Neural cell (in vitro differentiated cells): ENCODE results near the gene CCKAR. TPM values are rescaled to one million over a fixed set of nuclear protein-coding genes. Genes with fewer than 3 reads are reported as not detected.

Source experiments
- H2AFZ ChIP-seq: fragments of 200-600, 300-800 bp; sonication (generic), shearing (Covaris generic); 2 replicates; pipeline ENCODE4 v1.6.0; 2014; ENCODE audit warnings: low read depth, mild to moderate bottlenecking, antibody characterized with exemption, low read length, moderate library complexity
- H3F3A ChIP-seq: fragments of 200-600 bp; shearing (Covaris generic); 2 replicates; pipeline ENCODE4 v1.6.1; 2016; ENCODE audit warnings: mild to moderate bottlenecking, moderate library complexity, mixed read lengths, antibody characterized with exemption, low read length; ENCODE audit not compliant: insufficient read depth, poor library complexity, severe bottlenecking
- H3K27ac ChIP-seq: fragments of 200-600, 300-800 bp; sonication (generic), shearing (Covaris generic); 2 replicates; pipeline ENCODE4 v1.5.1; 2014; ENCODE audit warnings: mild to moderate bottlenecking, low read length, moderate library complexity
- H3K27me3 ChIP-seq: fragments of 300-800, 200-600 bp; sonication (generic), shearing (Covaris generic); 2 replicates; pipeline ENCODE4 v1.6.0; 2014; ENCODE audit warnings: mild to moderate bottlenecking, low read depth, low read length, moderate library complexity; ENCODE audit not compliant: insufficient read depth
- H3K36me3 ChIP-seq: fragments of 300-800, 200-600 bp; sonication (generic), shearing (Covaris generic); 2 replicates; pipeline ENCODE4 v1.5.1; 2014; ENCODE audit warnings: mild to moderate bottlenecking, antibody characterized with exemption, low read length, moderate library complexity; ENCODE audit not compliant: insufficient read depth
- H3K4me2 ChIP-seq: fragments of 300-800, 200-600 bp; sonication (generic), shearing (Covaris generic); 2 replicates; pipeline ENCODE4 v1.6.0; 2014; ENCODE audit warnings: mild to moderate bottlenecking, low read length
- H3K4me3 ChIP-seq: fragments of 300-800, 200-600 bp; sonication (generic), shearing (Covaris generic); 2 replicates; pipeline ENCODE4 v1.5.1; 2014; ENCODE audit warnings: mild to moderate bottlenecking, low read length, moderate library complexity
- H3K79me2 ChIP-seq: fragments of 200-600 bp; shearing (Covaris generic); replicated peaks from 2 replicates; pipeline ENCODE4 v1.6.0; 2014; ENCODE audit warnings: mild to moderate bottlenecking, low read length, moderate library complexity; ENCODE audit not compliant: insufficient read depth
- H3K9ac ChIP-seq: fragments of 300-800, 200-600 bp; sonication (generic), shearing (Covaris generic); 2 replicates; pipeline ENCODE4 v1.6.1; 2016; ENCODE audit warnings: mild to moderate bottlenecking, low read length, mixed read lengths
- H3K9me2 ChIP-seq: fragments of 200-600 bp; shearing (Covaris generic); 2 replicates; pipeline ENCODE4 v1.6.1; 2016; ENCODE audit warnings: mild to moderate bottlenecking, low read length, mixed read lengths; ENCODE audit not compliant: insufficient read depth
- H3K9me3 ChIP-seq: fragments of 200-600, 300-800 bp; sonication (generic), shearing (Covaris generic); 2 replicates; pipeline ENCODE4 v1.6.1; 2016; ENCODE audit warnings: mild to moderate bottlenecking, mixed run types, low read length, moderate library complexity, mixed read lengths
- H4K20me1 ChIP-seq: fragments of 200-600 bp; shearing (Covaris generic); 2 replicates; pipeline ENCODE4 v1.6.1; 2016; ENCODE audit warnings: mild to moderate bottlenecking, mixed run types; ENCODE audit not compliant: insufficient read depth
- EP300 ChIP-seq: fragments of 450-650 bp; conservative IDR thresholded peaks from 2 replicates; pipeline ENCODE4 v1.6.1; 2014; ENCODE audit warnings: antibody characterized with exemption, mild to moderate bottlenecking, moderate library complexity; ENCODE audit not compliant: poor library complexity, severe bottlenecking
- EZH2 ChIP-seq: fragments of 200-600, 300-800 bp; shearing (Covaris generic), sonication (generic); IDR thresholded peaks from 2 replicates; pipeline ENCODE4 v1.6.1; 2014; ENCODE audit warnings: antibody characterized with exemption, low read length, borderline replicate concordance, mild to moderate bottlenecking; ENCODE audit not compliant: insufficient read depth, poor library complexity, severe bottlenecking
- MXI1 ChIP-seq: fragments of 450-650 bp; conservative IDR thresholded peaks from 2 replicates; pipeline ENCODE4 v1.6.1; 2014; ENCODE audit warnings: antibody characterized with exemption, mild to moderate bottlenecking; ENCODE audit not compliant: poor library complexity, severe bottlenecking
- POLR2AphosphoS5 ChIP-seq: IDR thresholded peaks from 2 replicates; pipeline ENCODE4 v1.6.1; 2012
- RAD21 ChIP-seq: fragments of 450-650 bp; conservative IDR thresholded peaks from 2 replicates; pipeline ENCODE4 v1.6.1; 2014; ENCODE audit warnings: antibody characterized with exemption, mild to moderate bottlenecking, moderate library complexity
- SMC3 ChIP-seq: fragments of 450-650 bp; conservative IDR thresholded peaks from 2 replicates; pipeline ENCODE4 v1.6.1; 2014; ENCODE audit warnings: antibody characterized with exemption, mild to moderate bottlenecking, moderate library complexity; ENCODE audit not compliant: poor library complexity
- TAF1 ChIP-seq: IDR thresholded peaks from 2 replicates; pipeline ENCODE4 v1.6.1; 2012; ENCODE audit warnings: low read depth
- polyA plus RNA-seq: library from polyadenylated mRNA; depleted of rRNA; stranded (reverse); fragments of >200 nt; gene quantifications from 2 replicates; pipeline ENCODE4 v1.2.3, GENCODE V29; 2014
- TF ChIP-seq, protein P1 (sequence below): fragments of 450-650 bp; IDR thresholded peaks from 2 replicates; pipeline ENCODE4 v1.5.1; 2014; ENCODE audit warnings: antibody characterized with exemption, mild to moderate bottlenecking, moderate library complexity; ENCODE audit not compliant: poor library complexity, severe bottlenecking
- TF ChIP-seq, protein P2 (sequence below): IDR thresholded peaks from 2 replicates; pipeline ENCODE4 v1.6.1; 2012; ENCODE audit warnings: borderline replicate concordance

CCKAR gene
- polyA plus RNA-seq, 1 donor from 2014 or later: not detected

DNA sequence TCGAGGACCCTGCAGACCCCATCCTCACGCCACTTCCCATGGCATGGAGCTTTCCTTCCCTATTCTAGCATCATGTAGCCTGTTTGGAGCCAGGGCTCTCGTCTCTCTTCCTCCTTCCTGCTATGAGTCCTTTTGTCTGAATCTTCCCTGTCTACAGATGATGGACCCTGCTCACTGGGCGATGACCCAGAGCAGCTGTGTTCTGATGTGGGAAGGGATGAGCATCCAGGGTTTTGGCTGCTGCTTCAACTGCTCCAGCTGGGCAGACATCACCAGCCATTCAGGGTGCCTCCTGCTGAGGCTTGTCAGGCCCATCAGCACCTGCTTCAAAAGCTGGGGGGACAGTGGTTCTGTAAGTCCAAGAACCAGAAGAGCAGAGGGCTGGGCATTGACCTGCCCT is 3.2 kb upstream of the CCKAR start:
- H3K27ac ChIP-seq: no peak overlapping the region
- no peak overlapping the region for H3K4me2 ChIP-seq

DNA sequence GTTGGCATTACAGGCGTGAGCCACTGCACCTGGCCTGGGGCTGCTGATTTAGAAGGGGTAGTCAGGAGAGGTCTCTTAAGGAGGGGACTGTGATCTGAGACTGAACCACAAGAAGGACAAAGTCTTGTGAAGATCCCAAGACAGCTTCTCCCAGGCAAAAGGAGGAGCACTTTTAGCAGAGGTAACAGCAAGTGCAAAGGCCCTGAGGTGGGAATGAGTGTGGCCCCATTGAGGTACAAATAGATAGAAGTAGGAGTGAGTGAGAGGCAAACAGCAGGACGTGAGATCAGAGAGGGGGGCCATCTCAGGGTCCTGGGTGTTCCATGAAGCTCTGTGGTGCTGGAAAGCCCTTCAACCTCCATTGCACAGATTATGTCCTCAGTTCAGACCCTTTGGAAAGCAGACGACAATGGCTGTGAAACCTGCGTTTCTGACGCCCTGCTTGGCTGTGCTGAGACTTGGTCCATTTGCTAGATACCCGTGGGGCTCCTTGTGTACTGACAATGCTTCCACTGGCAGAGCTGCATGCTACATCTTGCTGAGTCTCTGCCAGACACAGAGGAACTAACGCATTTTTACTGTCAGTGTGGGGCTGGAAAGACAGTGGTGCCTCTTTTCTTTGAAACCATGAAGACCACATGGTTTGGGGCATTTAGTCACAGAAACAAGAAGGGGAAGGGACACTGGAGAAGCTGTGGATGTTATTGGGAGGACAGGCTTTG is 1.3 kb upstream of the CCKAR start:
- Histone ChIP-seq H3K27ac (no peak overlapping the region), H3K36me3 (no peaks in the 10 kb centered on the region), H3K79me2 (no peaks in the 10 kb centered on the region), H3K4me2 (no peak overlapping the region), H3F3A (no peaks in the 10 kb centered on the region), H4K20me1 (no peaks in the 10 kb centered on the region), H2AFZ (no peak overlapping the region), H3K4me3 (no peak overlapping the region), H3K9me3 (no peaks in the 10 kb centered on the region), H3K27me3 (no peaks in the 10 kb centered on the region), H3K9me2 (no peaks in the 10 kb centered on the region), H3K9ac (no peak overlapping the region)
- TF ChIP-seq EZH2: no peak
- TF ChIP-seq, protein P1, sequence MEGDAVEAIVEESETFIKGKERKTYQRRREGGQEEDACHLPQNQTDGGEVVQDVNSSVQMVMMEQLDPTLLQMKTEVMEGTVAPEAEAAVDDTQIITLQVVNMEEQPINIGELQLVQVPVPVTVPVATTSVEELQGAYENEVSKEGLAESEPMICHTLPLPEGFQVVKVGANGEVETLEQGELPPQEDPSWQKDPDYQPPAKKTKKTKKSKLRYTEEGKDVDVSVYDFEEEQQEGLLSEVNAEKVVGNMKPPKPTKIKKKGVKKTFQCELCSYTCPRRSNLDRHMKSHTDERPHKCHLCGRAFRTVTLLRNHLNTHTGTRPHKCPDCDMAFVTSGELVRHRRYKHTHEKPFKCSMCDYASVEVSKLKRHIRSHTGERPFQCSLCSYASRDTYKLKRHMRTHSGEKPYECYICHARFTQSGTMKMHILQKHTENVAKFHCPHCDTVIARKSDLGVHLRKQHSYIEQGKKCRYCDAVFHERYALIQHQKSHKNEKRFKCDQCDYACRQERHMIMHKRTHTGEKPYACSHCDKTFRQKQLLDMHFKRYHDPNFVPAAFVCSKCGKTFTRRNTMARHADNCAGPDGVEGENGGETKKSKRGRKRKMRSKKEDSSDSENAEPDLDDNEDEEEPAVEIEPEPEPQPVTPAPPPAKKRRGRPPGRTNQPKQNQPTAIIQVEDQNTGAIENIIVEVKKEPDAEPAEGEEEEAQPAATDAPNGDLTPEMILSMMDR: no peak
- no peak for TF ChIP-seq RAD21
- no peak for TF ChIP-seq POLR2AphosphoS5
- no peak for TF ChIP-seq EP300
- TF ChIP-seq TAF1: no peak
- no peak for TF ChIP-seq SMC3
- TF ChIP-seq, protein P2, sequence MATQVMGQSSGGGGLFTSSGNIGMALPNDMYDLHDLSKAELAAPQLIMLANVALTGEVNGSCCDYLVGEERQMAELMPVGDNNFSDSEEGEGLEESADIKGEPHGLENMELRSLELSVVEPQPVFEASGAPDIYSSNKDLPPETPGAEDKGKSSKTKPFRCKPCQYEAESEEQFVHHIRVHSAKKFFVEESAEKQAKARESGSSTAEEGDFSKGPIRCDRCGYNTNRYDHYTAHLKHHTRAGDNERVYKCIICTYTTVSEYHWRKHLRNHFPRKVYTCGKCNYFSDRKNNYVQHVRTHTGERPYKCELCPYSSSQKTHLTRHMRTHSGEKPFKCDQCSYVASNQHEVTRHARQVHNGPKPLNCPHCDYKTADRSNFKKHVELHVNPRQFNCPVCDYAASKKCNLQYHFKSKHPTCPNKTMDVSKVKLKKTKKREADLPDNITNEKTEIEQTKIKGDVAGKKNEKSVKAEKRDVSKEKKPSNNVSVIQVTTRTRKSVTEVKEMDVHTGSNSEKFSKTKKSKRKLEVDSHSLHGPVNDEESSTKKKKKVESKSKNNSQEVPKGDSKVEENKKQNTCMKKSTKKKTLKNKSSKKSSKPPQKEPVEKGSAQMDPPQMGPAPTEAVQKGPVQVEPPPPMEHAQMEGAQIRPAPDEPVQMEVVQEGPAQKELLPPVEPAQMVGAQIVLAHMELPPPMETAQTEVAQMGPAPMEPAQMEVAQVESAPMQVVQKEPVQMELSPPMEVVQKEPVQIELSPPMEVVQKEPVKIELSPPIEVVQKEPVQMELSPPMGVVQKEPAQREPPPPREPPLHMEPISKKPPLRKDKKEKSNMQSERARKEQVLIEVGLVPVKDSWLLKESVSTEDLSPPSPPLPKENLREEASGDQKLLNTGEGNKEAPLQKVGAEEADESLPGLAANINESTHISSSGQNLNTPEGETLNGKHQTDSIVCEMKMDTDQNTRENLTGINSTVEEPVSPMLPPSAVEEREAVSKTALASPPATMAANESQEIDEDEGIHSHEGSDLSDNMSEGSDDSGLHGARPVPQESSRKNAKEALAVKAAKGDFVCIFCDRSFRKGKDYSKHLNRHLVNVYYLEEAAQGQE: no peak
- TF ChIP-seq MXI1: no peak

More for the DNA sequence above, 3.2 kb upstream of the CCKAR start:
- Histone ChIP-seq H3K4me3 (no peak overlapping the region), H3K36me3 (no peaks in the 10 kb centered on the region), H3K27me3 (no peaks in the 10 kb centered on the region), H3K9ac (no peak overlapping the region), H3K9me2 (no peaks in the 10 kb centered on the region), H4K20me1 (no peaks in the 10 kb centered on the region), H3F3A (no peaks in the 10 kb centered on the region), H2AFZ (no peak overlapping the region), H3K79me2 (no peaks in the 10 kb centered on the region), H3K9me3 (no peaks in the 10 kb centered on the region)
- TF ChIP-seq POLR2AphosphoS5 (no peak), TAF1 (no peak), RAD21 (no peak)
- TF ChIP-seq, protein P1: no peak
